NB4 (cell line): Measurements from ENCODE around the gene RAPGEF6.

Experiments used
- DNase-seq: peaks from one replicate; pipeline ENCODE4 v3.0.0; 2010; ENCODE audit warnings: low read depth
- H3K4me3 ChIP-seq: one replicate; pipeline ENCODE4 v1.5.1; 2011; ENCODE audit warnings: mild to moderate bottlenecking, low read depth, low read length, moderate library complexity
- MAX ChIP-seq: IDR thresholded peaks from 2 replicates; pipeline ENCODE4 v1.6.1; 2011; ENCODE audit warnings: low read depth, low read length
- MYC ChIP-seq: IDR thresholded peaks from 2 replicates; pipeline ENCODE4 v1.6.1; 2011; ENCODE audit warnings: low read depth, low read length
- POLR2A ChIP-seq: IDR thresholded peaks from 2 replicates; pipeline ENCODE4 v1.6.1; 2011; ENCODE audit warnings: mild to moderate bottlenecking; ENCODE audit not compliant: insufficient read length; ENCODE audit errors: extremely low read depth
- TF ChIP-seq, protein P1 (sequence below): IDR thresholded peaks from one replicate; pipeline ENCODE4 v1.5.1; 2012; ENCODE audit warnings: low read depth, low read length

RAPGEF6 gene

GRCh38 chr5:131563434-131564228, 71.4 kb downstream of the RAPGEF6 start:
- no peak overlapping the region for H3K4me3 ChIP-seq
- DNase-seq: peak; percentile 8
- no peak for TF ChIP-seq MYC
- no peak for TF ChIP-seq MAX
- TF ChIP-seq POLR2A: no peak
- TF ChIP-seq, protein P1, sequence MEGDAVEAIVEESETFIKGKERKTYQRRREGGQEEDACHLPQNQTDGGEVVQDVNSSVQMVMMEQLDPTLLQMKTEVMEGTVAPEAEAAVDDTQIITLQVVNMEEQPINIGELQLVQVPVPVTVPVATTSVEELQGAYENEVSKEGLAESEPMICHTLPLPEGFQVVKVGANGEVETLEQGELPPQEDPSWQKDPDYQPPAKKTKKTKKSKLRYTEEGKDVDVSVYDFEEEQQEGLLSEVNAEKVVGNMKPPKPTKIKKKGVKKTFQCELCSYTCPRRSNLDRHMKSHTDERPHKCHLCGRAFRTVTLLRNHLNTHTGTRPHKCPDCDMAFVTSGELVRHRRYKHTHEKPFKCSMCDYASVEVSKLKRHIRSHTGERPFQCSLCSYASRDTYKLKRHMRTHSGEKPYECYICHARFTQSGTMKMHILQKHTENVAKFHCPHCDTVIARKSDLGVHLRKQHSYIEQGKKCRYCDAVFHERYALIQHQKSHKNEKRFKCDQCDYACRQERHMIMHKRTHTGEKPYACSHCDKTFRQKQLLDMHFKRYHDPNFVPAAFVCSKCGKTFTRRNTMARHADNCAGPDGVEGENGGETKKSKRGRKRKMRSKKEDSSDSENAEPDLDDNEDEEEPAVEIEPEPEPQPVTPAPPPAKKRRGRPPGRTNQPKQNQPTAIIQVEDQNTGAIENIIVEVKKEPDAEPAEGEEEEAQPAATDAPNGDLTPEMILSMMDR: no peak

DNA sequence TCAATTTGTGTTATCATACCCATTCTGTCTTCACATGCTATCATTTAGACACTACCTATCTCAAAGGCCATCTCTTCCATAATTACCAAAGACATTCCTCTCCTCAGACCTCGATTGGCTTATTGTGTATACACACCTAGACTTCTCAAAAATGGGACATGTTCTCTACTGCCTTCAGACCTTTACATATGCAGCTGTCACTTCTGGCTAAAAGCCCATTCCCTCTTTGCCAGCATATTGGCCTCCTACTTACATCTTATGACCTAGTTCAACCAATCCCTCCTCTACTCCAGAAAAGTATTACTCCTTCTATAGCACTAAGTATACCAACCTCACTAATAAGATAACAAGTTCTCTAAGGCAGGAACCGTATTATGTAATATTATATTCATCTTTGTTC, 84.4 kb downstream of the RAPGEF6 start:
- H3K4me3 ChIP-seq: no peak overlapping the region
- DNase-seq: no peak
- TF ChIP-seq MYC: no peak
- TF ChIP-seq MAX: no peak
- TF ChIP-seq, protein P1: no peak
- no peak for TF ChIP-seq POLR2A

- TF ChIP-seq, protein P1: no peak
- TF ChIP-seq MAX (no peak), MYC (no peak), POLR2A (no peak)
- no peak for DNase-seq
- H3K4me3 ChIP-seq: no peak overlapping the region
These were observed 86.9 kb downstream of the RAPGEF6 start for GRCh38 chr5:131548176-131548575.

- no peak overlapping the region for H3K4me3 ChIP-seq
- TF ChIP-seq, protein P1: no peak
- TF ChIP-seq POLR2A: no peak
- TF ChIP-seq MAX: no peak
- TF ChIP-seq MYC: no peak
- no peak for DNase-seq
These were observed 89.2 kb downstream of the RAPGEF6 start for GRCh38 chr5:131545845-131546244.

GRCh38 chr5:131542723-131543122, 92.3 kb downstream of the RAPGEF6 start:
- TF ChIP-seq MYC (no peak), POLR2A (no peak), MAX (no peak)
- TF ChIP-seq, protein P1: no peak

More at GRCh38 chr5:131542723-131543122, 92.3 kb downstream of the RAPGEF6 start:
- no peak overlapping the region for H3K4me3 ChIP-seq
- no peak for DNase-seq
